Measurements from ENCODE around the gene SENP1.
A peak's percentile ranks its signal among the peaks of the same experiment; 100 is the strongest.

SENP1 gene

GRCh38 chr12:48036818-48037217 is 69.1 kb downstream of the SENP1 start:
- no peak for DNase-seq (ENCODE audit: low read depth, low spot score)

- DNase-seq (ENCODE audit: low read depth, low spot score), result no peak
Measured at GRCh38 chr12:48034835-48035805, 70.8 kb downstream of the SENP1 start.

DNA sequence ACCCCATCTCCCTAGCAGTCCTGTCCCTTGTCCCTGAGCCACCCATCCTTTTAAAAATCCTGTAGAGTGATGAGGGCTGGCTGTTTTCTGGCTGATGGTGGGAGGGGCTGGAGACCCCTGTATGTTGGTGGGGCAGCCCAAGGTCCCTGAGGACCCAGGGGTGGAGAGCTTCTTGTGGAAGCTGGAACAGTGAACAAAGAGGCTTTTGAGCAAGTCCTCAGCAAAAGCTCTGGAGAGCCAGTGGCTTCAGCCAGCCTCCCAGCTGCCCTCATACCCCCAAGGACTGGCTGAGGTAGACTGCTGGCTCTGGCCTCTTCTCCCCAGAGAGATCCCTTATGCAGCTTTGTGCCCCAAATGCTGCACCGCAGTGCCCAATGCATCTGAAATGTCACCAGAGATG is 72.4 kb downstream of the SENP1 start:
- DNase-seq (ENCODE audit: low read depth, low spot score), result no peak

- DNase-seq (ENCODE audit: low read depth, low spot score), result peak; percentile 9
Measured at GRCh38 chr12:48032597-48032996, 73.3 kb downstream of the SENP1 start.

DNA sequence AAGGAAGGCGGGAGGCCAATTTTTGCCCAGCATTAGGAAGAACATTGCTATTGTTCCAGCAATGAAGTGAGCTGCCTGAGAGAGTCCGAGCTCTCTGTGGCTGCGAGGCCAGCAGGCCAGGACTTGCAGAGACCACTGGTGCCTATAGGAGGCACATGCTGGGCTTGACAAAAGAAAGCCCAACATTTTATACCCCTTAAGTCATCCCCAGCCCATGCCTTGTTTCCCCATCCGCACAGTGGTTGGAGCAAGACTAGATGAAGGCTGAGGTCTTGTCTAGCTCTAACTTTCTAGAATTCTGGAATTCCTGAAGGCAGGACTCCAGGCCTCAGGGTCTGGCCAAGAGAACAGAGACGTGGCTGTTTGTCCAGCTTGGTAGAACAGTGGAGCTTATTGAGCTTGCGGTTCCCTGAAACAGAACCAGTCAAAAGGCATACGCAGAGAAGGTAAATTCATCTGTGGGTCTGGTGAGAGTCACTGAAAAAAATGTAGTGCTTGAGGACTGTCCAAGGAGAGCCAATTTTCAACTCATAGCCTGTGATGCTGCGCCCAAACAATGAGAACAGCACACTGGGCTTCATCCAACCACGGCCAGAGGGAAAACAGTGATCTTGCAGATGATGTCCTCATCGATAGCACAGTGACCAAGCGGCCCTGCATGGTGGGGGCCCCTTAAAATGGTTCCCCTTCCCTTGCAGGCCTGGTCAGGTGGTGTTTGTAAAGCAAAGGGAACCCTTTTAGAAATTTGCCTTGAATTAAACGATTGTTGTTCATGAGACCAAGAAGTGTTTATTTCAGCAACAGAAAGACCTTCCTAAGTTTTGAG is 74.5 kb downstream of the SENP1 start:
- DNase-seq (ENCODE audit: low read depth, low spot score), result no peak

GRCh38 chr12:48030173-48030650 is 75.7 kb downstream of the SENP1 start:
- DNase-seq (ENCODE audit: low read depth, low spot score), result no peak

GRCh38 chr12:48029491-48030172 is 76.2 kb downstream of the SENP1 start:
- DNase-seq (ENCODE audit: low read depth, low spot score), result no peak

GRCh38 chr12:48028541-48029431 is 77.1 kb downstream of the SENP1 start:
- DNase-seq (ENCODE audit: low read depth, low spot score), result no peak

DNA sequence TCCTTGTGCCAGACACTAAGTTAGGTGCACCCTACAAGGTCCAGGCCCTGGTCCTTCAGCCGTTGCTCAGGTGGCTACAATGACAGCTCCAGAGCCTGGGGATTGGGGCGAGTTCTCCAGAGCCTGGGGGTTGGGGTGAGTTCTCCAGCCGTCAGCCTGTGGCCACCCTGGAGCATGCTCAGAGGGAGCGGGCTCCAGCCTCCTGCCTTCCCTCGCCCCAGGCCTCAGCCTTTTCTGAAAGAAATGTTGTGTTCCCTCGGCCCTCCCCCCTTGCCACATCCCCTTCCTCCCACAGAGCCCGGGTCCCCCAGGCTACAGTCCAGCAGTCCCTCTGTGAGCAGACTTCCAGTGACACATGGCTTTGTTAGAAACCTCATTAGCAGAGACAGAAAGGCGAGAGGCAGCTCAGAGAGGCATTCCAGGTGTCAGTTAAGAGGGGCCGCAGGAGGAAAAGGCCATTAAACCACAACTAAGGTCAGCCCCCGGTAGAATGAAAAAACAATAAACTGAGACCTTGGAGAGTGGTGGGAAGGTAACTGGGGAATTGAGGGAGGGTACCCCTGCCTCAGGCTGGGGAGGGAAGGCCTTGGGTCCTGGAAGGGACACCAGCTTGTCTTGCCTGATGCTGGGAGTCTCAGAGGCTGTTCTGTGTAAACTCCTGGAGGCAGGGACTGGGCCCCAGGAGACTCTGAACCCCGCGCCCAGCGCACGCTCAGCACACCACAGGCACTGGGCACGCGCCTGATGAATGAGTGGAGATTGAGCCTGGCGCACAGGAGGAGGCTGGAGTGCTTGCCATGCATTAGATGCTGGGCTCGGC is 78.5 kb downstream of the SENP1 start:
- peak; percentile 39 for DNase-seq (ENCODE audit: low read depth, low spot score)

GRCh38 chr12:48026060-48026827 is 79.6 kb downstream of the SENP1 start:
- DNase-seq (ENCODE audit: low read depth, low spot score), result no peak

- DNase-seq (ENCODE audit: low read depth, low spot score), result no peak
Measured at GRCh38 chr12:48025281-48025680, 80.6 kb downstream of the SENP1 start.

DNA sequence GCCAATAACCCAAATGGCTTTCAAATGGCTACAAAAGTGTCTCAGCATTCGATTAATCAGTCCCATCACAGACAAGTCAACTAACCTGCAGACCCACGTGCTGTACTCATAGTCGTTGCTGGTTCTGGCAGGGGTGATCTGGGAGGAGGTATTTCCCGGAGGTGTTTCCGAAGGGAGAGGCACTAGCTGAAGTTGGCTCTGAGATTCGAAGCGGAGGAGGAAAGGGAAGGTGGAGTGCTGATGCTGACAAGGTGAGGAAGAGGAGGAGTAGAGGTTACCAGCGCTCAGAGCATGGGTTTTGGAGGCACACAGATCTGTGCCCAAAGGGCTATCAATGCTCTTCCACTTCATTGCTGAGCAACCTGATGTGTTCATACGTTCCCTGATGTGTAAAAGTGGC is 81.1 kb downstream of the SENP1 start:
- DNase-seq (ENCODE audit: low read depth, low spot score), result no peak

- no peak for DNase-seq (ENCODE audit: low read depth, low spot score)
Measured at GRCh38 chr12:48023386-48023785, 82.5 kb downstream of the SENP1 start.

- no peak for DNase-seq (ENCODE audit: low read depth, low spot score)
Measured at GRCh38 chr12:48022676-48023385, 83.0 kb downstream of the SENP1 start.

DNA sequence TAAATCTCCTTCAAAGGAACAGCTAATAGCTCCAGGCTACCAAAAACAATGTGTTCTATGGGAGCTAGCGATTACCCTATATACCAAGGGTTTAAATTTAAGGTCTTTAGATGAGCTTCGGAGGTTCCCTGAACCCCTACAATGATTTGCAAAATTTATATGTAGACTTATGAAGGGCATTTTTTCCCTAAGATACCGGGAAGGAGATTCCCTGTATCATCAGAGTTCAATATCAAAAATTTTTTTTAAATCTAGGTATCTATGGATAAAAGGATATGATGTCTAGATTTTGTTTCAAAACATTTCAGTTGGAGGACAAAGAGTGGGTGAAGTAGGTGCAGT is 83.7 kb downstream of the SENP1 start:
- no peak for DNase-seq (ENCODE audit: low read depth, low spot score)

GRCh38 chr12:48021485-48022179 is 84.2 kb downstream of the SENP1 start:
- peak; percentile 10 for DNase-seq (ENCODE audit: low read depth, low spot score)

DNA sequence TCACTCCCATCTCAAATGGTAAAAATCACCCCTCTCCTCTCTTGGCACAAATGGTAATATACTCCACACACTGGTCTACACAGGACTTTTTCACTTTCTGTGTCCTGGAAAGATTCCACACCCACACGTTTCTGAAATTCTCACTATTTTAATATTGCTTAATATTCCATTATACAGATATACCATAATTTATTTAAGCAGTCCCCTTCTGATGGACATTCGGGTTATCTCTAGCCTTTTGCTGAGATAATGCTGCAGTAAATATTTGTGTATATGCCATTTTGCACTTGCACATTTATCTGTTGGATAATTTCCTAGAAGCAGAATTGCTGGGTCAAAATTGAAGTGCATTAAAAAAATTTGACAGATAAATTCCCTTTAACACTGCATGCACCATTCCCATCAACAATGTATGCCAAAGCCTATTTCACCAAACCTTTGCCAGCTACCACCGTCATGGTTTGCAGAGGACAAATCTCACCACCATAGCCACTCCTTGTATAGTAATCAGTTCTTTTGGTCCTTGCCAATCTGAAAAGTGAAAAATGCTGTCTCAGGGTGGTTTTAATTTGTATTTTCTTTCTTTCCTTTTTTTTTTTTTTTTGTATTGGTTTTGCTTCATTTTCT is 86.1 kb downstream of the SENP1 start:
- DNase-seq (ENCODE audit: low read depth, low spot score), result no peak

DNA sequence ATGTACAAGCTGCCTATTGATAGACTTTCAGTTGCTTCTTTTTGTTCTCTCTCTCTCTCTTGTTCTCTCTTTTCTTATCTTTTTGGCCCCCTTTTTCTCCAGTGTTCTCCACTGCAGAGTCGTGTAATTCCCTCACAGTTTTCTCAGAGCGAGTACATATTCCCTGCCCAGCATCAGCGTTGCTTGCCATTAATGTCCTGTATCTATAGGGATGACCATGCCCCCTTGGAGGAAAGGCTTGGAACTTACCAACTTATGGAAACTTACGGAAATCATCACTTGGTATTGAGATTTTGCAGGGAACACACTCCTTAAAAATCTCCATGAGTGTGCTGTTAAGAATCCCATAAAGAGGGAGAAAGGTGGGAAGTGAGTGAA is 87.3 kb downstream of the SENP1 start:
- DNase-seq (ENCODE audit: low read depth, low spot score), result no peak

All from astrocyte of the hippocampus (primary cell).